ENCODE data around the gene TXNDC11. TPM values are rescaled to one million over a fixed set of nuclear protein-coding genes. Genes with fewer than 3 reads are reported as not detected.

The TXNDC11 gene
- total RNA-seq, 4 donors from 2014 or later, result 69.3 to 89.4 (median 76.9) TPM

DNA sequence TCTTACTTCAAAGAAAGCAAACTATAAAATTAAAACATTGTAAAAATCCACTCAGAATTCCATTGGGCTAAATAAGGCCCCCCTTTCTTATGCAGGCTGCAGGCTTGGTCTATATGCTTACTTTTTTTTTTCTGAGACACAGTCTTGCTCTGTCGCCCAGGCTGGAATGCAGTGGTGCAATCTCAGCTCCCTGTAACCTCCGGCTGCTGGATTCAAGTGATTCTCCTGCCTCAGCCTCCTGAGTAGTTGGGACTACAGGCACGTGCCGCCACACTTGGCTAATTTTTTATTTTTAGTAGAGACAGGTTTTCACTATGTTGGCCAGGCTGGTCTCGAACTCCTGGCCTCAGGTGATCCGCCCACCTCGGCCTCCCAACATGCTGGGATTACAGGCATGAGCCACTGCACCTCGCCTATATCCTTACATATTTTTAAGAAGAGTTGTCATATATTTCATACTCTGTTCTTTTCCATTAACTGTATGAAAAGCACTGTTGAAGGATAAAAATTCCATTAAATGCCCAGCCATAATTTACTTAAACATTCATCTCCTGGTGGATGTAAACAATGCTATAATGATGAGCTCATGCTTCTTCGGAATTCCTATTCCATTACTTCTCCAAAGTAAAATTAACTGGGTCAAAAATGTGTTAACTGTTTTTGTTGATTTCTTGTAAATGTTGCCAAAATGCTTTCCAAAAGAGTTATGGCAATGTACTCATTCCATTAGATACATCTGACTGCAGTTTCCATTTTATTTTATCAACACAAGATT lies 56.6 kb downstream of the TXNDC11 start:
- no peak overlapping the region for H3K4me3 ChIP-seq
- peaks cover 0 to 67% (median 4%) of the 10 kb centered on the region in 3 donors for H3K36me3 ChIP-seq
- no peak for TF ChIP-seq POLR2A (IDR thresholded peaks at IDR 0.05)
- TF ChIP-seq, protein P1, sequence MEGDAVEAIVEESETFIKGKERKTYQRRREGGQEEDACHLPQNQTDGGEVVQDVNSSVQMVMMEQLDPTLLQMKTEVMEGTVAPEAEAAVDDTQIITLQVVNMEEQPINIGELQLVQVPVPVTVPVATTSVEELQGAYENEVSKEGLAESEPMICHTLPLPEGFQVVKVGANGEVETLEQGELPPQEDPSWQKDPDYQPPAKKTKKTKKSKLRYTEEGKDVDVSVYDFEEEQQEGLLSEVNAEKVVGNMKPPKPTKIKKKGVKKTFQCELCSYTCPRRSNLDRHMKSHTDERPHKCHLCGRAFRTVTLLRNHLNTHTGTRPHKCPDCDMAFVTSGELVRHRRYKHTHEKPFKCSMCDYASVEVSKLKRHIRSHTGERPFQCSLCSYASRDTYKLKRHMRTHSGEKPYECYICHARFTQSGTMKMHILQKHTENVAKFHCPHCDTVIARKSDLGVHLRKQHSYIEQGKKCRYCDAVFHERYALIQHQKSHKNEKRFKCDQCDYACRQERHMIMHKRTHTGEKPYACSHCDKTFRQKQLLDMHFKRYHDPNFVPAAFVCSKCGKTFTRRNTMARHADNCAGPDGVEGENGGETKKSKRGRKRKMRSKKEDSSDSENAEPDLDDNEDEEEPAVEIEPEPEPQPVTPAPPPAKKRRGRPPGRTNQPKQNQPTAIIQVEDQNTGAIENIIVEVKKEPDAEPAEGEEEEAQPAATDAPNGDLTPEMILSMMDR (IDR thresholded peaks at IDR 0.05), result no peak
- no peaks in the 10 kb centered on the region for H3K9me3 ChIP-seq
- peaks cover 0 to 29% (median 15%) of the 10 kb centered on the region in 4 donors for H3K4me1 ChIP-seq
- no peak overlapping the region for H3K27ac ChIP-seq
- H3K27me3 ChIP-seq, result no peaks in the 10 kb centered on the region
- DNase-seq, result no peak

DNA sequence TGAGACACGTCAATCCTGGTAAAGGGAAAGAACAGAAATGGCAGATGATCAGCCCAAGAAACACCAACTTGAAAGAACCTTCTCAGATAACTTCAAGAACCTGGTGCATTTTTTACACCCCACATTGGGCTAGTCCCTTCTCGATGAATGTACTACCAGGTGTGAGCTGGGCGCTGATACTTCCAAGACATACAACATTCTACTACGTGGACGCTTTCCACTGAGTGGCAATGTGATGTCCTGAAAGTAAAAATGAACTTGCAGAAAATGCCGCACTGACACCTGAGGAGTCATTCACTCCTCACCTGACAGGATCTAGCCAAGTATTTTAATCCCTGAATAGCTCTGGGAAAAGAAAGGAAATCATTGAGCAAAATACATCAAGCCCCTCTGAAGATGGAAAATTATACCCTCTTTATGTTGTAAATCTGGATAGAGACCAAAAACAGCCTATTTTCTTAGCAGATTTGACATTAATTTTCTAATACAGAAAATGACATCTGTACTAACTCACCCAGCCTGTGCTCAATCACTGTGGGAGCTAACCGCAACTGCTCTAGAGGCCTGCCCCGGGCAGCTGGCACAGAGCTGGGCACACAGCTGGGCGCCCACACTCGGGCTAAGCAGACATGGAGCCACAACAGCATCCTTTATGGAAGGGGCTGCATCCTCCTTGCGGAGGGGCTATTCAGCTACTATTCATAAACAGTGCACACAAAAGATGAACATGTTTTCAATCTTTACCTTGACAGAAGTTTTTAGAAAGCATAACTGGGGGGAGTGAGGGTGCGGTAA lies 58.2 kb downstream of the TXNDC11 start:
- H3K27me3 ChIP-seq, result no peaks in the 10 kb centered on the region
- peak in 1 of 3 donors; percentile 14 for DNase-seq
- no peaks in the 10 kb centered on the region for H3K9me3 ChIP-seq
- H3K4me3 ChIP-seq, result no peak overlapping the region
- peaks cover 0 to 30% (median 19%) of the 10 kb centered on the region in 4 donors for H3K4me1 ChIP-seq
- no peak for TF ChIP-seq POLR2A (IDR thresholded peaks at IDR 0.05)
- TF ChIP-seq, protein P1 (IDR thresholded peaks at IDR 0.05), result no peak
- peaks cover 0 to 75% (median 0%) of the 10 kb centered on the region in 3 donors for H3K36me3 ChIP-seq
- peak overlapping the region in 1 of 4 donors; percentile 80 for H3K27ac ChIP-seq

DNA sequence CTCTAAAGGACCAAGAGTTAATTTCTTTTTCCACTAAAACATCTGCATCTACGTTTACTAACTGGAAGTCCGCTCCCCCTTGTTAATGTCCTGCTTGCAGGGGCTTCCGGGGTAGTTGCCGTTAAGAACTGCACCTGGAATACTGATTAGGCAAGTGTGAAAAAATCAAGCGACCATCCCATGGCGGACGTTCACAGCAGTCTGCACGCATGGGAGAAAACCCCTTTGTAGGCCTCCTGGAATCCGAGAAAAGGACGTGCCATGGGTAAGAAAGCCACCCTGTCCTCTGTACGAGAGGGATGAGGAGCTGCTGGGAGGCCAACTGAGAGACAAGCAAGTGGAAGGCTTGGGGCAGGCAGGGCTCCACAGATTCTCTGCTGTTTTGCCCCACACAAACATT lies 59.5 kb downstream of the TXNDC11 start:
- Histone ChIP-seq H3K4me3 (no peak overlapping the region), H3K4me1 (peaks cover 0 to 31% (median 20%) of the 10 kb centered on the region in 4 donors), H3K36me3 (peaks cover 0 to 85% (median 0%) of the 10 kb centered on the region in 3 donors), H3K9me3 (no peaks in the 10 kb centered on the region), H3K27me3 (no peaks in the 10 kb centered on the region), H3K27ac (peak overlapping the region in 3 of 4 donors; percentile 10 to 80 (median 54))
- TF ChIP-seq, protein P1 (IDR thresholded peaks at IDR 0.05), result no peak
- no peak for TF ChIP-seq POLR2A (IDR thresholded peaks at IDR 0.05)
- no peak for DNase-seq

DNA sequence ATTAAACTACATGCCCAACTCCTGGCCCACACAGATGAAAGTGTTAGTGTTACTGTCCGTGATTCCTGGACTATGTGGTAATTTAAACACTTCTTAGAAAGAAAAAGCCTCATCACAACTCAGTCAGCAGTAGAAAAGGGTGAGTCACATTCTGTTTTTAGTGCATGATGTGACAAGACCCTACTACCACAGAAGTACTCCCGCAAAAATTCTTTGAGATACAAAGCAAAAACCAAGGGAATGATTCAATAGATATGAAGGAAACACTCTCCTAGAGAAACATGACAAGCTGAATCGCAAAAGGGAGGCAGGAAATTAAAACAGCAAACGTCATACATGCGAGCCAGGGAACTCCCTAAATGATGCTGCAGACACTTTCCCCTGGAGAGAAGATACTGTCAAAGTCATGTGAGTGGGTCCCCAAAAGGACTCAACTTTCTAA lies 60.0 kb downstream of the TXNDC11 start:
- H3K9me3 ChIP-seq, result no peaks in the 10 kb centered on the region
- H3K4me1 ChIP-seq, result peaks cover 0 to 35% (median 23%) of the 10 kb centered on the region in 4 donors
- H3K27ac ChIP-seq, result peak overlapping the region in 3 of 4 donors; percentile 10 to 80 (median 54)
- H3K27me3 ChIP-seq, result no peaks in the 10 kb centered on the region
- no peak overlapping the region for H3K4me3 ChIP-seq
- peaks cover 0 to 85% (median 0%) of the 10 kb centered on the region in 3 donors for H3K36me3 ChIP-seq
- TF ChIP-seq, protein P1 (IDR thresholded peaks at IDR 0.05), result no peak
- no peak for TF ChIP-seq POLR2A (IDR thresholded peaks at IDR 0.05)
- DNase-seq, result no peak

DNA sequence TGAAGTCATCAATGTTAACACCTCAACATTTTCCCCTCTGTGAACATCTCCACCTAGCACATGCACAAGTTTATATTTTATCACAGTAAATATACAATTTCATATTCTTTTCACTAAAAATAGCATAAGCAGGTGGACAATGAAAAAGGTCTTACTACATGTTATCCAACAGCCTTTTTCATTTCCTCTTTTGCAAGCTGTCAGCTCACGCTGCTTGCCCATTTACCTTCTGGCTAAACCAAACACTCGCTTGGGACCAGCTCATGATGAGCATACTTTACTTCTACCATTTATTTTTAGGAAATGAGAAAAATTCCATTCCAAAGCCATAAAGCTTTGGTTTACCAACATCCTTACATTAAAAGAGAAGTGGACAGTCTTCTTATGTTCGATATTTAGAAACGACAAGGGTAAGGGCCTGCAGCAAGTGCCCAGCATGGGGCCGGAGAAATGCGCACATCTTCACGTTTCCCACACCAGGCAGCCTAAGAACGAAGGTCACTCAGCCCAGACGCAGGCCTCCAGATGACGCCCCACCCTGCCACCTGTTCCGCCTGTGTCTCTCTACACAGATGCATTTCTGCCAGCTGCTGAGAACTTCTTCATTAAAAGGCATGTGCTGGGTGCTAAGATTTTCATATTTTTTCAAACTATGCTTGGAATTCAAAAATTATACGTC lies 60.5 kb downstream of the TXNDC11 start:
- DNase-seq, result peak; percentile 74 to 85 (median 74)
- peaks cover 0 to 37% (median 27%) of the 10 kb centered on the region in 4 donors for H3K4me1 ChIP-seq
- H3K4me3 ChIP-seq, result no peak overlapping the region
- TF ChIP-seq, protein P1 (IDR thresholded peaks at IDR 0.05), result no peak
- no peak for TF ChIP-seq POLR2A (IDR thresholded peaks at IDR 0.05)
- peak overlapping the region; percentile 11 to 80 (median 34) for H3K27ac ChIP-seq
- peaks cover 0 to 85% (median 0%) of the 10 kb centered on the region in 3 donors for H3K36me3 ChIP-seq
- H3K27me3 ChIP-seq, result no peaks in the 10 kb centered on the region
- no peaks in the 10 kb centered on the region for H3K9me3 ChIP-seq
